VCaP (cell line): ENCODE results near the gene CCDC167.
A peak's percentile ranks its signal among the peaks of the same experiment; 100 is the strongest.

Source experiments
- H3K27ac ChIP-seq: fragments of 450-650 bp; 2 replicates; pipeline ENCODE4 v1.5.1; 2017
- CTCF ChIP-seq: fragments of 450-650 bp; conservative IDR thresholded peaks from 2 replicates; pipeline ENCODE4 v1.5.1; 2017; ENCODE audit warnings: mild to moderate bottlenecking, moderate library complexity

The CCDC167 gene

GRCh38 chr6:37500294-37500608, 558 bp upstream of the CCDC167 start:
- no peak for TF ChIP-seq CTCF
- peak overlapping the region; percentile 76; the same call in 1 of the 2 replicates for H3K27ac ChIP-seq

- TF ChIP-seq CTCF = no peak
- no peak overlapping the region for H3K27ac ChIP-seq
Measured at GRCh38 chr6:37496951-37497885, 2.5 kb downstream of the CCDC167 start.

- TF ChIP-seq CTCF = no peak
- no peak overlapping the region for H3K27ac ChIP-seq
Measured at GRCh38 chr6:37495244-37495934, 4.3 kb downstream of the CCDC167 start.

GRCh38 chr6:37493661-37493995, 6.1 kb downstream of the CCDC167 start:
- TF ChIP-seq CTCF = no peak

GRCh38 chr6:37492991-37493660, 6.6 kb downstream of the CCDC167 start:
- TF ChIP-seq CTCF = no peak
- H3K27ac ChIP-seq = no peak overlapping the region

More at GRCh38 chr6:37493661-37493995, 6.1 kb downstream of the CCDC167 start:
- no peak overlapping the region for H3K27ac ChIP-seq

GRCh38 chr6:37492236-37492972, 7.3 kb downstream of the CCDC167 start:
- no peak for TF ChIP-seq CTCF
- peak overlapping the region; percentile 37 for H3K27ac ChIP-seq
